NOMO-1 treated with dmso at 0.1 percent for 144 hours (cell line): ENCODE measurements around the gene CFAP251.

ENCODE experiments used
- DNase-seq: peaks from one replicate; lab custom pipeline; 2025; ENCODE audit not compliant: unreplicated experiment; lab: John Stamatoyannopoulos, UW

The CFAP251 gene

DNA sequence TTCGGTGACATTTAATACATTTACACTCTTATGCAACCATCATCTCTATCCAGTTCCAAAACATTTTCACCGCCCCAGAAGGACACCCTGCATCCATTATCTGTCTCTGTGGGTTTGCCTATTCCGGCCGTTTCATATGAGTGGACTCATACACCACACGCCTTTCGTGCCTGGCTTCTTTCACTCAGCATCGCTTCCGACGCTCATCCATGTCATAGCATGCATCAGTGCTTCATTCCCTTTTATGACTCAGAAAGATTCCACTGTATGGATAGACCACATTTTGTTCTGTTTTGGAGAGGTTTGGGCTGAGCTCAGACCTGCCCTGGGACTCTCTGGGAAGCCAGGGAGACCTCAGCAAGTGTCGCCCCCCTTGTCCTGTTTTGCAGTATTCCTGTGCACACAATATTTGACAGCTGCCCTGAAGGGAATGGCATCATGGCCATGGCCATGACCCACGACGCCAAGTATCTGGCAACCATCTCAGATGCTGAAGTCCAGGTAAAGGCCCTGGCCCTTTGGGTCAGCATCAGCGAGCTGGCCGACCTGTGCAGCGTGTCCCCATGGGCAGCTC is 23.8 kb downstream of the CFAP251 start:
- no peak for DNase-seq

DNA sequence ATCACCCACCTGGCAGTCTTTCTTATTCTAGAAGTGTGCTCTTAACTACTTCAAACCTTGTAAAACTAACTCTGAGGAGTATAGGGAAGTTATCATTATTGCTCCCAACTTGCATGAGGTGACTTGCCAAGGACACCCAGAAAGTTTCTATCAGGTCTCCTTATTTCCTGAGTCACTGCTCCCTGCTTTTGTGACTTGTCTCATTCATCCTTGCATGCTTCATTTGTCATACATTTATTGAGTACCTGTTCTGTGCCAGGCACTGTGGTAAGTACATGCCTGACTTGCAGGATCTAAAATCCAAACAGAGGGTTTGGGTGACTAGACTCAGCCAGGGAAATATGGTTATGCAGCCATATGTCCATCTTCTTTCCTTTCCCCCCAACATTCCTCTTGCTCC is 25.5 kb downstream of the CFAP251 start:
- DNase-seq, result no peak

DNA sequence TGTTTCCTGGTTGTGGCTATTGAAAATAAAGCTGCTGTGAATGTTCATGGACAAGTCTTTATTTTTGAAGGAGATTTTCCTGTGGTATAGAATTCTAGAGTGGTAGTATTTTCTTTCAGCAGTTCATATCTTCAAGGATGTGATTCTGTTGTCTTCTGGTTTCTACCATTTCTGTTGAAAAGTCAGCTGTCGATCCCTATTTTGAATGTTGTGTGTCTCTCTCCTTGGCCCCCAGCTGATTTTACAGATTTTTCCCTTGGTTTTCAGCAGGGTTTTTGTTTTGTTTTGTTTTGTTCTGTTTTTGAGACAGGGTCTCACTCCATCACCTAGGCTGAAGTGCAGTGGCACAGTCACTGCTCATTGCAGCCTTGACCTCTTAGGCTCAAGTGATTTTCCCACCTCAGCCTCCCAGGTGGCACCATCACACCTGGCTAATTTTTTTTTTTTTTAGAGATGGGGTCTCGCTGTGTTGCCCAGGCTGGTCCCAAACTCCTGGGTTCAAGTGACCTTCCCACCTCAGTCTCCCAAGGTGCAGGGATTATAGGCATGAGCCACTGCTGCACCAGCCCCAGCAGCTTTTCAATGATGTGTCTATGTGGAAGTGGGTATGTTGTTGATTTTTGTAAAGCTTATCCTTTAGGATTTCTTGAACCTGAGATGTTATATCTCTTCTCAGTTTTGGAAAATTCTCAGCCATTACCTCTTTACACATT is 28.1 kb downstream of the CFAP251 start:
- no peak for DNase-seq

DNA sequence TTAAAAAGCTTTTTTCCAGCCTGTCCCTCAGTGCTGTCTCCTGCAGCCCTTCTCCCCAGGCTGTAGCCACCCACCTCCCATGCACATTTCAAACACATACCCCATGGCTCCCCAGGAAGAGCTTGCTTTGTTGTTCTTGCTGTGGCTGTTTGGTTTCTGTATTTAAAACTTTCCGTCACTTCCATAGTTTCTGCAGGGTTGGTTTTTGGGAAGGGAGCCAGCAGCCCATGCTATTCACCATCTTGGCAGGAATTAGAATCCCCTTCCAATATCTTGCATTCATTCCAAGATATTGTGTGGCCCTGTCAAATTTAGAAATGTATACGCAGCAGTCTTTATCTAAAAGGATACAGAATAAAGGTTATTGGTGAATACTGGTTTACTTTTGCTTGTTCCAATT is 29.6 kb downstream of the CFAP251 start:
- DNase-seq, result no peak

DNA sequence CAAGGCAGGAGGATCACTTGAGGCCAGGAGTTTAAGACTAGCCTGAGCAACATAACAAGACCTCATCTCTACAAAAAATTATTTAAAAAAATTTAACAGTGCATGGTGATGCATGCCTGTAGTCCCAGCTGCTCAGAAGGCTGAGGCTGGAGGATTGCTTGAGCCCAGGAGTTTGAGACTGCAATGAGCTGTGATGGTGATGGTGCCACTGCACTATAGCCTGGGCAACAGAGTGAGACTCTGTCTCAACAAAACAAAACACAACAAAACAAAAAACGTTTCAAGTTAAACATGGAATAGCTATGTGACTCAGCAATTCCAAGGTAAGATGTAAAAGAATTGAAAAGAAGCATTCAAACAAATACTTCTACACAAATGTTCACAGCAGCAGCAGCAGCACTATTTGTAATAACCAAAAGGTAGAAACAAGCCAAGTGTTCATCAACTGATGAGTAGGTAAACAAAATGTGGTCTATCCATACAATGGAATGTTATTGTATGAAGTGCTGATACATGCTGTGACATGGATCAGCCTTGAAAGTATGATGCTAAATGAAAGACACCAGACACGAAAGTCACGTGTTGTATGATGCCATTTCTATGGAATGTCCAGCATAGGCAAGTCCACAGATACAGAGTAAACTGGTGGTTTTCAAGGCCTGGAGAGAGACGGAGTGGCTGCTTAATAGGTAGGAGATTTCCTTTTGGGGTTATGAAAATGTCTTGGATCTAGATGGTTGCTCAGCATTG is 31.4 kb downstream of the CFAP251 start:
- DNase-seq, result no peak

DNA sequence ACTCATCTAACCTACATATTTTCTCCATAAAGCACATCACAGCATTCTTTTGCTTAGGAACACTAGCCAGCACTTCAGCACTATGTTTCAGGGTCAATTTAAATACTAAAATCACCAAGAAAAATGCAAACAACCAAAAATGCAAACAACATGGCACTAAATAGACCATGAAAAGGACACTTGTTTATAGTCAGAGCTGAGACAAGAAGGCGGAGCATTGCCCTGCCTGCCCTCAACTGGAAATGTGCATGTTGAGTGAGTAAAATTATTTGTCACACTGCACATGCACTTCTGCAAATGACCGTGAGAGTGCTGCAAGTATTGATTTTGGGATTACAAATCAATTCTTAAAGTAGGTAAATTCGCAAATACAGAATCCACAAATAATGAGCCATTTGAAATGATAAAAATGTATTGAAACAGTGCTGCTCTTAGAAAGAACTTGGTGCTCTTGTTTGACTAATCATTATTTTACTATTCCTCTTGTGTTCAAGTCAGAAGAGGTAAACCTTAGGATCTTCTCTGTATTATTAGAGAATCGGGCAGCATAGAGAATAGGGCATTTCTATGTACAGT is 34.8 kb downstream of the CFAP251 start:
- no peak for DNase-seq

DNA sequence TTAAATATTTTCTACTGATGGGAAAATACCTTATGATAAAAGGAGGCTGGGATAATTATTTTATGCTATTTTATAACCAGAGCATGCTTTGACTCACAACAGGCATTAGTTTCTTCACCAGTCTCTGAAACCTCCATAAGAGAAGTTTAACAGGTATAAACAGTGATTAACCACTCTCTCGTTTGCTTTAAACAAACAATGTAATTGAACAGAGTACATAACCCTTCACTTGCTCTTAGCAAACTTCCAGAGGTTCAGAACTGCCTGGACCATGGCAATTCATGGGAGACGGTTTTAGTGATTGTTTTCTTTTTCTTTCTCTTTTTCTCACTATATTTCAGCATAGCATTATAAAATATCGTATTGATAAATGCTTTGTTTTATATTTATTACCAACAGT is 35.3 kb downstream of the CFAP251 start:
- DNase-seq, result no peak

DNA sequence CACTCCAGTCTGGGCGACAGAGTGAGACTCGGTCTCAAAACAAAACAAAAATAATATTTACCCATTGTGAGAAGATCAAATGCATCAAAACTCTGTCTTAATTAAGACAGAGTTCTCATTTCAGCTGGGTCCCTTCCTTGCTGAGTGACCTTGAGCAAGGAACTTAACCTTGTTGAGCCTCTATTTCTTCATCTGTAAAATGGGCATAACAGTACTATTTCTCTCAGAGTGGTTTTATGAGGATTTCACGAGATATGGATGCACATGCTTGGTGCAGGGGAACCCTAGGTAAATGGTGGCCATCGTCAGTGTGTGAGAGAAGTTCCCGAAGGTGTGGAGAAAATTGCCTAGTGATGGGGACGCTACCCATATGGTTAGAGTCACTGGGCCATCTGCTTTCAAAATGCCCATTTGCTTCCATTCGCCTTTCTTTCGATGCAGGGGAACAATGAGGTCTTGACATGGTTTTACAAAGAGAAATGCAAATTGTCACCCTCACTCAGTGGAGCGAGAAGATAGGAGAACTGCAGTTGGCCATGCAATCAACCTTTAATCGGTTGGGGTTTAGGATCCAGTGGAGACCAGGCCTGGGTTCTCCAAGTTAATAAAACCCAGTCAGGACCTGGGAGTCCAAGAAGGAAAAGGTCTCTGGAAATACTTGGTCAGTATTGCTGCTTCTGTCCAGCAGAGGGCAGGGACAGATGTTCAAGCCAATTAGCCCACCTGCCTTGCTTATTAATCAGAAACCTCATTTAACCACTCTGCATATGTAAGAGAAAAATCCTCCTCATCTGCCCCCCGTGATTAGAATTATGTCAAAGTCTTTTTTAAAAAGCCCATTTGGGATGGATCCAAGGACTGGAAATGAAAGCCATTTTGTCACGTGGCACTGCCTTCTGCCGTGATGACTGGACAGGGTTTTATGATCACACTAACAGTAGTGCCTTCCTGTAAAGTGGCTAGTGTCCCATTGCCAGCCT is 37.2 kb downstream of the CFAP251 start:
- DNase-seq, result no peak

DNA sequence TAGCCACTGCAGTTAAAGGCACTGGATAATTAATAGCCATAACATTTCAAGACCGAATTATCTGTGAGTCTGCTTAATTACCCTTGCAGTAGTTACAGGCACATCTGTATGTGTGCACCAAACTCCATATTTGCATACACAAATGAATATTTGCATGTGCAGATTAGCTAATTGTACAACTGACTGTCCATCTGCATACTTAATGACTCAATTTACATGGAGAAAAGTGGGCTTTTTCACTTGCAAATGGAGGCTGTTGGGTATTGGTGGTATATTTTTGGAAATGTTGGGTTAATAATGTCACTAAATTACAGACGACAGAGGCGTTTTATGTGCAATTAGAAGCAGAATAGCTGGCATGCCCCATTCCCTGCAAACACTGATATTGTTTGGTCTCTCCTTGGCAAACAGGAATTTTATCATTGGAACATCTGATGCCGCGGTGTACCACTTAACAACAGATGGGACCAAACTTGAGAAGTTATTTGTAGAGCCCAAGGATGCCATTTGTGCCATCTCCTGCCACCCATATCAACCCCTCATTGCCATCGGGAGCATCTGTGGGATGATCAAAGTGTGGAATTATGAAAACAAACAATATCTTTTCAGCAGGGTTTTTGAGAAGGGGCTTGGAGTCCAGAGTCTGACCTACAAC is 39.6 kb downstream of the CFAP251 start:
- DNase-seq, result no peak

DNA sequence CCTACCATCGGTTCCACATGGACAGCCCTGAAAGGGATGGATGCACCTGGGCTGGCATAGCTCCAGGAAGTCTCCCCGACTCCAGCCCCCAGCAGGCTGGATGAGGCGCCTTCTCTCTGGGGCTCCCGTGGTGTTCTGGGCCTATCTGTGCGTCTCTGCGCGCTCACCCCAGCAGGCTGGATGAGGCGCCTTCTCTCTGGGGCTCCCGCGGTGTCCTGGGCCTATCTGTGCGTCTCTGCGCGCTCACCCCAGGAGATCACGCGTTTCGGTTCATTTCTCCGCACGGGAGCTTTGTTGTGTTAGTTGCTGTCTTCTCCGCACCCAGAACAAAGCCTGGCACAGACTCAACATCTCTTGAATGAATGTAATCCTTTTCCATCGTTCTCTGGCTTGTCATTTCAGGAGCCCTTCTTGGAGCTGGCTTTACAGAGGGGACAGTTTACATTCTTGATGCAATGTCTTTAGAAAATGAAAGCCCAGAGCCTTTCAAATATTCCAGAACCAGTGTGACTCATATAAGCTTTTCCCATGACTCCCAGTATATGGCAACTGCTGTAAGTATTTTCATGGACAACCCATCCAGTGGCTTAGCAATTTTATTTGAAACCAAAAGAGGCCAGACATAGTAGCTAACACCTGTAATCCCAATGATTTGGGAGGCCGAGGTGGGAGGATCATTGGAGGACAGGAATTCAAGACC is 40.3 kb downstream of the CFAP251 start:
- DNase-seq, result no peak

DNA sequence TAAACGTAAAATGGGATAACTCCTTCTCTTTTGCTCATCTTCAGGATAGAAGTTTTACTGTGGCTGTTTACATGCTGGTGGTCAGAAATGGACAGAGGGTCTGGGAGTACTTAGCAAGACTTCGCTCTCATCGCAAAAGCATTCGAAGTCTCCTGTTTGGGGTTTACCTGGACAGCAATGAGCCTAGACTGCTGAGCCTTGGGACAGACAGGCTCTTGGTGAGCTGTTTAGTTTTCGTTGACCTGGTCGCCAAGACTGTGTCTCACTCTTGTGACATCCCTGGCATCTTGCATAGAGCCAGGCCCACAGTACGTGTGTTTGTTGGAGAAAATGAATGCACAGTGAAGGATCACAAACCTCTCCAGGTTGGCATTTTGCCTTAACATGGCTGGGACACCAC is 42.1 kb downstream of the CFAP251 start:
- no peak for DNase-seq

DNA sequence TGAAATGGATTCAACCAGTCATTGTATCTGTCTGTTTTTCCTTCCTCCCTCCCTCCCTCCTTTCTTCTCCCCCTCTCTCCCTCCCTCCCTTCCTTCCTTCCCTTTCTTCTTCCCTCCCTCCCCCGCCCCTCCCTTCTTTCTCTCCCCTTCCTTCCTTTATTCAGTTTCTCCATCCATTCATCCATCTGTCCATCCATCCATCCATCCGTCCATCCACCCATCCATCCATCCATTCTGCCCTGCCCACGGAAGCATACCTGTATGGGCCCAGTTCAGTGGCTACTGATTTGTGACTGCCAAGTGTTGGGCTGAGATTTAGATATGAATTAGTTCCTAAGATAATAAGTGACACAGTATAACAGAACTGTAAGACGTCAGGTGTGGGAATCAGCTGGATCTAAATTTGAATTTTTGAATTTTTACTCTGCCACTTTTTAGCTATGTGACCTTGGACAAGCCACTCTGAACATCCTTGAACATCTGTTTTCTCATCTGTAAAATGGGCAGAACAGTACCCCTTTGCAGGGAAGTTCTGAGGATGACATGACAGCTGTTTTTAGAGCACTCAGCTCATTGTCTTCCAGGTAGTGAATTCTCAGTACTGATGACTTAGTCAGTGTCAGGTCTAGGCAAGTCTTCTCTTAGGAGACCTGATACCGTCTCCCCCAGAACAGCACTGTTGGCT is 42.9 kb downstream of the CFAP251 start:
- no peak for DNase-seq

DNA sequence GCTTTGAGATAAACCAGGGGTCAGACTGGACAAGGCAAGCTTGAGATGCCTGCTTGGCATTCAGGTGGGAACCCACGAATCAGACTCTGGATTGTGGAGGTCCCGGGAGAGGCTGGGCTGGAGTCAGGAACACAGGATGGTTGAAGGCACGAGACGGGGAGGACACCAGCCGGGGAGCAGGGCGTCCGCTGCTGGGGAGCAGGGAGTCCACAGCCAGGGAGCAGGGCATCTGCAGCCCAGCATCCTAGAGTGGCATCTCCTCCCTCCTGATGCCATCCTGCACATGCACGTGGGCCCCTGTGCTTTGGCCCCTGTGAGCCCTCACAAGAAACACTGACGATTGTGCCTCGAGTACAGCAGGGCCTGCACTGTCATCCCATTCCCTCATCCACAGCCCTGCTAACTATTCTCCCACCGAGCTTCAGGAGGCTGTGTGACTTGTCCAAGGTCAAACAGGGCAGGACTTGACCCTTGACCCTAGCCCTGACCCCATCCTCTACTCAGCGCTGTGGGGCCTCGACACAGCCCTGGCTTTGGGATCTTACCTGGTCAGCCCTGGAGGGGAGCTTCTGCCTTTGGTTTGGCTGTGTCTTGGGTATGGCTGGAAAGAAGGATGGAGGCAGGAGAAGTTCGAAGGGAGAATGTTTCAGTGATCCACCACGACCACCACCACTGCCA is 45.1 kb downstream of the CFAP251 start:
- DNase-seq, result no peak

DNA sequence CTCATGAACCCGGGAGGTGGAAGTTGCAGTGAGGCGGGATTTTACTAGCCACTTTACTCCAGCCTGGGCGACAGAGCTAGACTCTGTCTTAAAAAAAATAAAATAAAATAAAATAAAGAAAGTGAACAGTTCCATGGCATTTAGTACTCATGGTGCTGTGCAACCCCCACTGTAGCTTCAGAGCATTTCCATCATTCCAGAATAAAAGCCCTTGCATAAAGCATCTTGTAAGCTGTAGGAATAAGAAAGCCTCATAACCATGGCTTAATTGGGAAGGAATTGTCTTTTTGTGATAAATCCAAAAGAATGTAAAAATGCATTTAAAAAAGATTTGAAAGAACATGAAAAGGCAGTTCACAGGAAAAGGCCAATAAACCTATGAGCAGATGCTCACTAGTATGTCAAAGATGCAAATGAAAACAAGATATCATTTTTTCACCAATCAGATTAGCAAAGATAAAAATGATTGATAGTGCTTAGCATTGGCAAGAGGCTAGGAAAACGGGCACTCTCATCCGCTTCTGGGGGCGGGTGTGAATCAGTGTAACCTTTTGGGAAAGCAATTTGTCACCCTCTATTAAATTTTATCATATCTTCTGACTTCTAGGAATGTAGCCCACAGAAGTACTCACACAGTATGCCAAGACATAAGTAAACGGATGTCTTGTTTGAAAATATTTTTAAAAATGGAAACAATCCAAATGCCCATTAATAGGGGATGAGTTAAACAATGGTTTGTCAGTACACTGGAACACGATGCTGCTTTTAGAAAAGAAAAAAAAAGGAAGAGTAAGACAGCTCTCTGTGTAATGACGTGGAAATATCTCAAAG is 46.6 kb downstream of the CFAP251 start:
- DNase-seq, result no peak

DNA sequence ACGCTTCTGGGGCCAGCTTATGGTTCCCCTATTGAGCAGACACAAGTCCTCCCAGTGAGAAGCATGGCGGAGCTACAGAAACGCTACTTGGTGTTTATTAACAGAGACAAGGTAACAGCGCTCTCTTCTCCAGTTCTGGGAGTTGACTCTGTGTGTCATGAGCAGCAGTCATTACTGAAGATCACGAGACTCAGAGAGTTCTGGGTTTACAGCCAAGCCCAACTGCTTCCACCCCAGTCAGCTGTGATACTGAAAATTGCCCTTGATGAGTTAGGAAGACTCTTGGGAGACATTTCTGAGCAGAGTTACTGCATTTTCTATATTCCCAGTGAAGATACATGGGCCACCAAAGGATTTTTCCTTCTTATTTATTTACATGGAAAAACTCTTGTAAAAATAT is 48.6 kb downstream of the CFAP251 start:
- no peak for DNase-seq

DNA sequence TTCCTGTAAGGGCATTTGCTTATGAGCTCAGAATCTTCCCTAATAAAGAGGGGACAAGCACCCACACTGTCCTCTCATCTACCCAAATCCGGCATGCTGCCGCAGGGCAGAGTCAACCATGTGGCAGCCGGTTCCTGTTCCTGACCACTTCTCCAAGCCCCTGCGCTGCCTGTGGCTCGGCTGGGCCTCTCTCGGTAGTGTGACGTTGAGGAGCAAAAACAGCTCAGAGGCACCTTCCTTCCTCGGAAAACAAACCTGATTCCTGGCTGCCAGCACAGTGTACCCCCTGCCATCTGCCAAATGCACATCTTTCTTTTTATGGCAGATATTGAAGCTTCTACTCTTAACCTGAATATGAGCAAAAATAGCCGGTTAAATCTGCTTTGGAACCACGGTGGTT is 50.5 kb downstream of the CFAP251 start:
- DNase-seq, result peak; percentile 77

DNA sequence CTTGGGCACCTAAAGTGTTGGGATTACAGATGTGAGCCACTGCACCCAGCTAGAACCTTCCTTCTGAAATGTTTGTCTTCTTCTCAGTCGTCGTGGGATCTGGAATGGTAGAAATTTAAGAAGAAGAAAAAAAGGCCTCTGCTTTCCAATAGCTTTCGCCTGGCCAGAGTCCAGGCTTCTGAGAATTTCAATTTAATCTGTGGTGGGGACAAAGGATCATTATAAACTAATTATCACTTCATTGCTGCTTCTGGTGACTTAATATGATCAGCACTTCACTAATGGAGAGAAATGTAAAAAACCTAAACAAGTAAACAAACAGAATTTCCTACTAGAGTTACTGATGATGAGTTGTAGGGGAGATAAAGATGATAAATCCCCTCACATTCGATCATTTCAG is 51.3 kb downstream of the CFAP251 start:
- DNase-seq, result no peak
